Superior temporal gyrus (tissue), 1 donor: ENCODE measurements around the gene AKT1.
"Not testable (repeated sequence)": the region's sequence is repeated elsewhere in the genome, so short reads cannot be mapped to it uniquely, and the experiment has no call there.

Experiments
- DNase-seq: peaks from one replicate; pipeline ENCODE4 v3.0.0-alpha.2; 2016; ENCODE audit errors: extremely low spot score

AKT1 gene

GRCh38 chr14:104818714-104819161 lies 23.2 kb upstream of the AKT1 start:
- DNase-seq = no peak

GRCh38 chr14:104817930-104818713 lies 22.6 kb upstream of the AKT1 start:
- DNase-seq = no peak

- DNase-seq = no peak
Observed at GRCh38 chr14:104816616-104816884, 21.0 kb upstream of the AKT1 start.

GRCh38 chr14:104814701-104815100 lies 19.2 kb upstream of the AKT1 start:
- not testable (repeated sequence) for DNase-seq

- DNase-seq = no peak
Observed at GRCh38 chr14:104813286-104813685, 17.7 kb upstream of the AKT1 start.

- no peak for DNase-seq
Observed at GRCh38 chr14:104810316-104810715, 14.8 kb upstream of the AKT1 start.

- DNase-seq = no peak
Observed at GRCh38 chr14:104808456-104808855, 12.9 kb upstream of the AKT1 start.

- DNase-seq = no peak
Observed at GRCh38 chr14:104806625-104807465, 11.3 kb upstream of the AKT1 start.

- no peak for DNase-seq
Observed at GRCh38 chr14:104805941-104806624, 10.5 kb upstream of the AKT1 start.

GRCh38 chr14:104805326-104805678 lies 9.8 kb upstream of the AKT1 start:
- DNase-seq = no peak

GRCh38 chr14:104804481-104805325 lies 9.2 kb upstream of the AKT1 start:
- DNase-seq = no peak

GRCh38 chr14:104803912-104804410 lies 8.4 kb upstream of the AKT1 start:
- no peak for DNase-seq

- DNase-seq = no peak
Observed at GRCh38 chr14:104803280-104803911, 7.8 kb upstream of the AKT1 start.

- no peak for DNase-seq
Observed at GRCh38 chr14:104802394-104803184, 7.0 kb upstream of the AKT1 start.

- no peak for DNase-seq
Observed at GRCh38 chr14:104801520-104802393, 6.2 kb upstream of the AKT1 start.

- no peak for DNase-seq
Observed at GRCh38 chr14:104800771-104801519, 5.4 kb upstream of the AKT1 start, which contains the start of gene ZBTB42. Gene ZBTB42, plus strand, starts transcription at chr14:104801101. Its CDS starts 97 bp downstream, at chr14:104801198.

- no peak for DNase-seq
Observed at GRCh38 chr14:104800015-104800770, 4.6 kb upstream of the AKT1 start.
